Neural cell (in vitro differentiated cells): ENCODE measurements around the gene ITPR2. TPM values are rescaled to one million over a fixed set of nuclear protein-coding genes. Genes with fewer than 3 reads are reported as not detected.

Source experiments
- H2AFZ ChIP-seq: fragments of 200-600, 300-800 bp; sonication (generic), shearing (Covaris generic); 2 replicates; pipeline ENCODE4 v1.6.0; 2014; ENCODE audit warnings: low read depth, mild to moderate bottlenecking, antibody characterized with exemption, low read length, moderate library complexity
- H3F3A ChIP-seq: fragments of 200-600 bp; shearing (Covaris generic); 2 replicates; pipeline ENCODE4 v1.6.1; 2016; ENCODE audit warnings: mild to moderate bottlenecking, moderate library complexity, mixed read lengths, antibody characterized with exemption, low read length; ENCODE audit not compliant: insufficient read depth, poor library complexity, severe bottlenecking
- H3K27ac ChIP-seq: fragments of 200-600, 300-800 bp; sonication (generic), shearing (Covaris generic); 2 replicates; pipeline ENCODE4 v1.5.1; 2014; ENCODE audit warnings: mild to moderate bottlenecking, low read length, moderate library complexity
- H3K27me3 ChIP-seq: fragments of 300-800, 200-600 bp; sonication (generic), shearing (Covaris generic); 2 replicates; pipeline ENCODE4 v1.6.0; 2014; ENCODE audit warnings: mild to moderate bottlenecking, low read depth, low read length, moderate library complexity; ENCODE audit not compliant: insufficient read depth
- H3K36me3 ChIP-seq: fragments of 300-800, 200-600 bp; sonication (generic), shearing (Covaris generic); 2 replicates; pipeline ENCODE4 v1.5.1; 2014; ENCODE audit warnings: mild to moderate bottlenecking, antibody characterized with exemption, low read length, moderate library complexity; ENCODE audit not compliant: insufficient read depth
- H3K4me2 ChIP-seq: fragments of 300-800, 200-600 bp; sonication (generic), shearing (Covaris generic); 2 replicates; pipeline ENCODE4 v1.6.0; 2014; ENCODE audit warnings: mild to moderate bottlenecking, low read length
- H3K4me3 ChIP-seq: fragments of 300-800, 200-600 bp; sonication (generic), shearing (Covaris generic); 2 replicates; pipeline ENCODE4 v1.5.1; 2014; ENCODE audit warnings: mild to moderate bottlenecking, low read length, moderate library complexity
- H3K79me2 ChIP-seq: fragments of 200-600 bp; shearing (Covaris generic); replicated peaks from 2 replicates; pipeline ENCODE4 v1.6.0; 2014; ENCODE audit warnings: mild to moderate bottlenecking, low read length, moderate library complexity; ENCODE audit not compliant: insufficient read depth
- H3K9ac ChIP-seq: fragments of 300-800, 200-600 bp; sonication (generic), shearing (Covaris generic); 2 replicates; pipeline ENCODE4 v1.6.1; 2016; ENCODE audit warnings: mild to moderate bottlenecking, low read length, mixed read lengths
- H3K9me2 ChIP-seq: fragments of 200-600 bp; shearing (Covaris generic); 2 replicates; pipeline ENCODE4 v1.6.1; 2016; ENCODE audit warnings: mild to moderate bottlenecking, low read length, mixed read lengths; ENCODE audit not compliant: insufficient read depth
- H3K9me3 ChIP-seq: fragments of 200-600, 300-800 bp; sonication (generic), shearing (Covaris generic); 2 replicates; pipeline ENCODE4 v1.6.1; 2016; ENCODE audit warnings: mild to moderate bottlenecking, mixed run types, low read length, moderate library complexity, mixed read lengths
- H4K20me1 ChIP-seq: fragments of 200-600 bp; shearing (Covaris generic); 2 replicates; pipeline ENCODE4 v1.6.1; 2016; ENCODE audit warnings: mild to moderate bottlenecking, mixed run types; ENCODE audit not compliant: insufficient read depth
- CTCF ChIP-seq: fragments of 450-650 bp; IDR thresholded peaks from 2 replicates; pipeline ENCODE4 v1.5.1; 2014; ENCODE audit warnings: antibody characterized with exemption, mild to moderate bottlenecking, moderate library complexity; ENCODE audit not compliant: poor library complexity, severe bottlenecking
- EP300 ChIP-seq: fragments of 450-650 bp; conservative IDR thresholded peaks from 2 replicates; pipeline ENCODE4 v1.6.1; 2014; ENCODE audit warnings: antibody characterized with exemption, mild to moderate bottlenecking, moderate library complexity; ENCODE audit not compliant: poor library complexity, severe bottlenecking
- EZH2 ChIP-seq: fragments of 200-600, 300-800 bp; shearing (Covaris generic), sonication (generic); IDR thresholded peaks from 2 replicates; pipeline ENCODE4 v1.6.1; 2014; ENCODE audit warnings: antibody characterized with exemption, low read length, borderline replicate concordance, mild to moderate bottlenecking; ENCODE audit not compliant: insufficient read depth, poor library complexity, severe bottlenecking
- MXI1 ChIP-seq: fragments of 450-650 bp; conservative IDR thresholded peaks from 2 replicates; pipeline ENCODE4 v1.6.1; 2014; ENCODE audit warnings: antibody characterized with exemption, mild to moderate bottlenecking; ENCODE audit not compliant: poor library complexity, severe bottlenecking
- POLR2AphosphoS5 ChIP-seq: IDR thresholded peaks from 2 replicates; pipeline ENCODE4 v1.6.1; 2012
- RAD21 ChIP-seq: fragments of 450-650 bp; conservative IDR thresholded peaks from 2 replicates; pipeline ENCODE4 v1.6.1; 2014; ENCODE audit warnings: antibody characterized with exemption, mild to moderate bottlenecking, moderate library complexity
- SMC3 ChIP-seq: fragments of 450-650 bp; conservative IDR thresholded peaks from 2 replicates; pipeline ENCODE4 v1.6.1; 2014; ENCODE audit warnings: antibody characterized with exemption, mild to moderate bottlenecking, moderate library complexity; ENCODE audit not compliant: poor library complexity
- TAF1 ChIP-seq: IDR thresholded peaks from 2 replicates; pipeline ENCODE4 v1.6.1; 2012; ENCODE audit warnings: low read depth
- polyA plus RNA-seq: library from polyadenylated mRNA; depleted of rRNA; stranded (reverse); fragments of >200 nt; gene quantifications from 2 replicates; pipeline ENCODE4 v1.2.3, GENCODE V29; 2014
- TF ChIP-seq, protein P1 (sequence below): IDR thresholded peaks from 2 replicates; pipeline ENCODE4 v1.6.1; 2012; ENCODE audit warnings: borderline replicate concordance

Gene ITPR2
- polyA plus RNA-seq, 1 donor from 2014 or later = 2.0 TPM

- H3K27me3 ChIP-seq = no peaks in the 10 kb centered on the region
- no peak overlapping the region for H3K4me3 ChIP-seq
- H4K20me1 ChIP-seq = no peaks in the 10 kb centered on the region
- H2AFZ ChIP-seq = no peak overlapping the region
- H3F3A ChIP-seq = no peaks in the 10 kb centered on the region
- H3K27ac ChIP-seq = no peak overlapping the region
- H3K9me2 ChIP-seq = no peaks in the 10 kb centered on the region
- TF ChIP-seq SMC3 (no peak), RAD21 (no peak), EP300 (no peak), POLR2AphosphoS5 (no peak), TAF1 (no peak), MXI1 (no peak), CTCF (no peak), EZH2 (no peak)
- TF ChIP-seq, protein P1, sequence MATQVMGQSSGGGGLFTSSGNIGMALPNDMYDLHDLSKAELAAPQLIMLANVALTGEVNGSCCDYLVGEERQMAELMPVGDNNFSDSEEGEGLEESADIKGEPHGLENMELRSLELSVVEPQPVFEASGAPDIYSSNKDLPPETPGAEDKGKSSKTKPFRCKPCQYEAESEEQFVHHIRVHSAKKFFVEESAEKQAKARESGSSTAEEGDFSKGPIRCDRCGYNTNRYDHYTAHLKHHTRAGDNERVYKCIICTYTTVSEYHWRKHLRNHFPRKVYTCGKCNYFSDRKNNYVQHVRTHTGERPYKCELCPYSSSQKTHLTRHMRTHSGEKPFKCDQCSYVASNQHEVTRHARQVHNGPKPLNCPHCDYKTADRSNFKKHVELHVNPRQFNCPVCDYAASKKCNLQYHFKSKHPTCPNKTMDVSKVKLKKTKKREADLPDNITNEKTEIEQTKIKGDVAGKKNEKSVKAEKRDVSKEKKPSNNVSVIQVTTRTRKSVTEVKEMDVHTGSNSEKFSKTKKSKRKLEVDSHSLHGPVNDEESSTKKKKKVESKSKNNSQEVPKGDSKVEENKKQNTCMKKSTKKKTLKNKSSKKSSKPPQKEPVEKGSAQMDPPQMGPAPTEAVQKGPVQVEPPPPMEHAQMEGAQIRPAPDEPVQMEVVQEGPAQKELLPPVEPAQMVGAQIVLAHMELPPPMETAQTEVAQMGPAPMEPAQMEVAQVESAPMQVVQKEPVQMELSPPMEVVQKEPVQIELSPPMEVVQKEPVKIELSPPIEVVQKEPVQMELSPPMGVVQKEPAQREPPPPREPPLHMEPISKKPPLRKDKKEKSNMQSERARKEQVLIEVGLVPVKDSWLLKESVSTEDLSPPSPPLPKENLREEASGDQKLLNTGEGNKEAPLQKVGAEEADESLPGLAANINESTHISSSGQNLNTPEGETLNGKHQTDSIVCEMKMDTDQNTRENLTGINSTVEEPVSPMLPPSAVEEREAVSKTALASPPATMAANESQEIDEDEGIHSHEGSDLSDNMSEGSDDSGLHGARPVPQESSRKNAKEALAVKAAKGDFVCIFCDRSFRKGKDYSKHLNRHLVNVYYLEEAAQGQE = no peak
- no peaks in the 10 kb centered on the region for H3K79me2 ChIP-seq
- no peaks in the 10 kb centered on the region for H3K9me3 ChIP-seq
- H3K9ac ChIP-seq = no peak overlapping the region
- H3K36me3 ChIP-seq = no peaks in the 10 kb centered on the region
- H3K4me2 ChIP-seq = no peak overlapping the region
These were observed 305.3 kb downstream of the ITPR2 start for GRCh38 chr12:26527682-26528081.

DNA sequence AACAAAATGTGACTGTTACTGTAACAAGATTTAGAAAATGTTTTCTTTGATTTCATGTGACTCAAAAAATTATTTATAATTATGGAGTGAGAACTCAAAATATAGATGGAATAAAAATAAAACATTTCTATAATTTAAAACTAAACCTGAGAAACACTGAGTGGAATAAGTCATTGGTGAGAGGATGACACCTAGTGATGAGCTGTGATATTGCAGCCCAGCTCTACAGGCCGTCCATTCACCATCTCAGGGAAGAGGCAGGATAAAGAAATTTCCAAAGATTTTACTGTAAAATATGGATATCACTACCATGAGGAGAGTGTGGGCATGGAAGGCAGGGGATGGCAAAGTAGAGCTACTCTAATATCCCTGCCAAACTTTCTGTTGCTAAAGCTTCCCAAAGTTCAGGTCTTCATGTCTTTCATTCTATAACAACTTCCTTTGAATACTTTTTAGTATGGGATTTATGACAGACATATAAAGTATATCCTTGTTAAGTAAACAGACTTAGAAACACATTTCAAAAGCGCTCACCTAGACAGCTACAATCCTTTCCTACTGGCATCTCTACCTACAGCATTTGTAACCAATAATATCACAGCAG lies 308.0 kb downstream of the ITPR2 start:
- Histone ChIP-seq H3K4me2 (no peak overlapping the region), H2AFZ (no peak overlapping the region), H3K9ac (no peak overlapping the region), H3K9me3 (no peaks in the 10 kb centered on the region), H4K20me1 (no peaks in the 10 kb centered on the region), H3K9me2 (no peaks in the 10 kb centered on the region), H3K4me3 (no peak overlapping the region), H3K27me3 (no peaks in the 10 kb centered on the region), H3K79me2 (no peaks in the 10 kb centered on the region), H3F3A (no peaks in the 10 kb centered on the region), H3K36me3 (no peaks in the 10 kb centered on the region), H3K27ac (no peak overlapping the region)
- no peak for TF ChIP-seq MXI1
- no peak for TF ChIP-seq EP300
- no peak for TF ChIP-seq SMC3
- TF ChIP-seq, protein P1 = no peak
- TF ChIP-seq RAD21 = no peak
- no peak for TF ChIP-seq EZH2
- no peak for TF ChIP-seq TAF1
- no peak for TF ChIP-seq POLR2AphosphoS5
- no peak for TF ChIP-seq CTCF
